ENCODE data around the gene ARID5B. TPM values are rescaled to one million over a fixed set of nuclear protein-coding genes. Genes with fewer than 3 reads are reported as not detected.

ARID5B gene
- total RNA-seq, 1 experiment from 2014 or later = 2.3 TPM

DNA sequence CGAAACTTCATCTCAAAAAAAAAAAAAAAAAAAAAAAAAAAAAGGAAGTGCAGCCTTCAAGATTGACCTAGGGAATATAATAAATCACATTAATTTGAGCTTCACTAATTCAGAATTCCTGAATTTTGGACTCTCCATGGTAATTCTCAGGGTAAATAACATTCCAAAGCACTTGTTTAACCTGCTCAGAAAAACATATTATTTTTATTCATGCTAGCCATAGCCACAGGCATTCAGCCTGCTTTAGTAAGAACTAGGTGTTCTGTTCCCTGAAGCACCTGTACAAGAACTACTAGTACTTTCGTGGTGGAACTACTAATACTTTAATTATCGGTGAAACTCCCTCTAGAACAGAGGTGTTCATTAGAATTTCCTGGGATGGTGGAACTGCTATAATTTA lies 197.8 kb downstream of the ARID5B start:
- no peak for DNase-seq (ENCODE audit: low spot score)
- CTCF ChIA-PET = no interaction called here

DNA sequence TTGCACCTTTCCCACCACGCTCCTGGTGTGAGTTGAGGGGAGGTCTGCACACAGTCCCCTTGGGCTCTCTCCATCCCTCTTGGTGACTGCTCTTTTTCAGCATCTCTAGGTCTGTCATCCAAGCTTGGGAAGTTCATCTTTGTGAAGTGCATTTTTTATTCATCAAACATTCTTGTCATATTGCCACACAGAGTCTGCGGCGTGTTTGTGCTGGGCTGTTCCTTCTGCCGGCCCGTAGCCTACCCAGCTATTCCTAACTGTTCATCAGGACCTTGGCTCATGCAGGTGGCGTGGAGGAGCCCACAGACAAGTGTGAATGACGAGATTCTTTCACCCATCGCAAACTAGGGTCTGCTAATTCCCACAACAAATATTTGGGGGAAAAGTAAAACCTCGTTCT lies 202.4 kb downstream of the ARID5B start:
- H3K36me3 Mint-ChIP-seq = no peaks in the 10 kb centered on the region
- TF ChIP-seq CREM (CRISPR knock-in tag; IDR thresholded peaks at IDR 0.05) = no peak
- TF ChIP-seq KAT7 (CRISPR knock-in tag; IDR thresholded peaks at IDR 0.05; ENCODE audit: borderline replicate concordance) = no peak
- TF ChIP-seq ESRRA (CRISPR knock-in tag; IDR thresholded peaks at IDR 0.05; ENCODE audit: borderline replicate concordance) = no peak
- TF ChIP-seq NR2C2 (CRISPR knock-in tag; IDR thresholded peaks at IDR 0.05) = no peak
- TF ChIP-seq, protein P1, sequence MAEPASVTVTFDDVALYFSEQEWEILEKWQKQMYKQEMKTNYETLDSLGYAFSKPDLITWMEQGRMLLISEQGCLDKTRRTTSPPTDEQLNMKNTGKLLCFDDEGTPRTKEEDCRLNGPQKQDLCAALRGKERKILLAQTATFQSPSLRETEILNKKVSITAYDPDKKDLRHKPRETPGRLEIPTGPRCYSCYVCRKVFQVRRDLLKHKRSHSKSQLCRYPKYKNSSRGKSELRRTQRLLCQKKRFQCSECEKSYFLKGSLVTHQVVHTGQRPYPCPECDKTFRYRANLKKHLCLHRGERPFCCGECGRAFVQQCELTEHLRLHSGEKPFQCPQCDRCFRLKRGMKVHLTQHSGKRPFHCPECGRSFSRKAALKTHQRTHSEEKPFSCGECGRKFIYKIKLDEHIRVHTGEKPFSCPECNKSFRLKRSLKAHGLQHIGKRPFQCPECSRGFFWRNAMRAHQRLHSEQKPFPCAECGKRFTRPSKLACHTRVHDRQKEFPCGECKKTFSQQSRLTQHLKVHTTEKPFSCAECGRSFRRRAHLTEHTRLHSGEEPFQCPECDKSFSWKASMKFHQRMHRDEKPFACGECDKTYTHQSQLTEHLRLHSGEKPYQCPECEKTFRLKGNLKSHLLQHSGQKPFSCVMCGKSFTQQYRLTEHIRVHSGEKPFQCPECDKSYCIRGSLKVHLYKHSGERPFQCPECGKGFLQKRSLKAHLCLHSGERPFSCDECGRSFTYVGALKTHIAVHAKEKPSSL (CRISPR knock-in tag; conservative IDR thresholded peaks at IDR 0.05) = no peak
- no peak for TF ChIP-seq ZNF219 (CRISPR knock-in tag; IDR thresholded peaks at IDR 0.05; ENCODE audit: borderline replicate concordance)
- TF ChIP-seq ZBTB21 (CRISPR knock-in tag; IDR thresholded peaks at IDR 0.05; ENCODE audit: borderline replicate concordance) = no peak
- no peak for TF ChIP-seq ZNF671 (CRISPR knock-in tag; IDR thresholded peaks at IDR 0.05)
- TF ChIP-seq GRHL2 (CRISPR knock-in tag; IDR thresholded peaks at IDR 0.05; ENCODE audit: insufficient replicate concordance, severe bottlenecking) = no peak
- TF ChIP-seq, protein P2, sequence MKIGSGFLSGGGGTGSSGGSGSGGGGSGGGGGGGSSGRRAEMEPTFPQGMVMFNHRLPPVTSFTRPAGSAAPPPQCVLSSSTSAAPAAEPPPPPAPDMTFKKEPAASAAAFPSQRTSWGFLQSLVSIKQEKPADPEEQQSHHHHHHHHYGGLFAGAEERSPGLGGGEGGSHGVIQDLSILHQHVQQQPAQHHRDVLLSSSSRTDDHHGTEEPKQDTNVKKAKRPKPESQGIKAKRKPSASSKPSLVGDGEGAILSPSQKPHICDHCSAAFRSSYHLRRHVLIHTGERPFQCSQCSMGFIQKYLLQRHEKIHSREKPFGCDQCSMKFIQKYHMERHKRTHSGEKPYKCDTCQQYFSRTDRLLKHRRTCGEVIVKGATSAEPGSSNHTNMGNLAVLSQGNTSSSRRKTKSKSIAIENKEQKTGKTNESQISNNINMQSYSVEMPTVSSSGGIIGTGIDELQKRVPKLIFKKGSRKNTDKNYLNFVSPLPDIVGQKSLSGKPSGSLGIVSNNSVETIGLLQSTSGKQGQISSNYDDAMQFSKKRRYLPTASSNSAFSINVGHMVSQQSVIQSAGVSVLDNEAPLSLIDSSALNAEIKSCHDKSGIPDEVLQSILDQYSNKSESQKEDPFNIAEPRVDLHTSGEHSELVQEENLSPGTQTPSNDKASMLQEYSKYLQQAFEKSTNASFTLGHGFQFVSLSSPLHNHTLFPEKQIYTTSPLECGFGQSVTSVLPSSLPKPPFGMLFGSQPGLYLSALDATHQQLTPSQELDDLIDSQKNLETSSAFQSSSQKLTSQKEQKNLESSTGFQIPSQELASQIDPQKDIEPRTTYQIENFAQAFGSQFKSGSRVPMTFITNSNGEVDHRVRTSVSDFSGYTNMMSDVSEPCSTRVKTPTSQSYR (CRISPR knock-in tag; IDR thresholded peaks at IDR 0.05) = no peak
- TF ChIP-seq TEAD1 (CRISPR knock-in tag; IDR thresholded peaks at IDR 0.05) = no peak
- no peak for ATAC-seq
- H3K4me3 Mint-ChIP-seq = no peak overlapping the region
- H3K9me3 Mint-ChIP-seq = no peaks in the 10 kb centered on the region
- POLR2A ChIA-PET = no interaction called here
- no peaks in the 10 kb centered on the region for H3K27me3 Mint-ChIP-seq (ENCODE audit: low read depth)
- no peak for DNase-seq (ENCODE audit: low spot score)
- H3K27ac Mint-ChIP-seq = no peak overlapping the region
- CTCF ChIA-PET = interaction anchor here (0.6 kb wide), 1 partner anchor 842 kb away, joined by 3 read pairs; no protein-coding TSS in a partner anchor
- H3K4me1 Mint-ChIP-seq = no peaks in the 10 kb centered on the region

More for the DNA sequence above, 197.8 kb downstream of the ARID5B start:
- no peaks in the 10 kb centered on the region for H3K9me3 Mint-ChIP-seq
- no peak overlapping the region for H3K27ac Mint-ChIP-seq
- peaks cover 7% of the 10 kb centered on the region for H3K4me1 Mint-ChIP-seq
- H3K27me3 Mint-ChIP-seq (ENCODE audit: low read depth) = no peaks in the 10 kb centered on the region
- POLR2A ChIA-PET = no interaction called here
- H3K4me3 Mint-ChIP-seq = no peak overlapping the region
- no peak for ATAC-seq
- TF ChIP-seq, protein P3, sequence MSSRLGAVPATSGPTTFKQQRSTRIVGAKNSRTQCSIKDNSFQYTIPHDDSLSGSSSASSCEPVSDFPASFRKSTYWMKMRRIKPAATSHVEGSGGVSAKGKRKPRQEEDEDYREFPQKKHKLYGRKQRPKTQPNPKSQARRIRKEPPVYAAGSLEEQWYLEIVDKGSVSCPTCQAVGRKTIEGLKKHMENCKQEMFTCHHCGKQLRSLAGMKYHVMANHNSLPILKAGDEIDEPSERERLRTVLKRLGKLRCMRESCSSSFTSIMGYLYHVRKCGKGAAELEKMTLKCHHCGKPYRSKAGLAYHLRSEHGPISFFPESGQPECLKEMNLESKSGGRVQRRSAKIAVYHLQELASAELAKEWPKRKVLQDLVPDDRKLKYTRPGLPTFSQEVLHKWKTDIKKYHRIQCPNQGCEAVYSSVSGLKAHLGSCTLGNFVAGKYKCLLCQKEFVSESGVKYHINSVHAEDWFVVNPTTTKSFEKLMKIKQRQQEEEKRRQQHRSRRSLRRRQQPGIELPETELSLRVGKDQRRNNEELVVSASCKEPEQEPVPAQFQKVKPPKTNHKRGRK (CRISPR knock-in tag; IDR thresholded peaks at IDR 0.05; ENCODE audit: borderline replicate concordance) = no peak
- TF ChIP-seq, protein P4, sequence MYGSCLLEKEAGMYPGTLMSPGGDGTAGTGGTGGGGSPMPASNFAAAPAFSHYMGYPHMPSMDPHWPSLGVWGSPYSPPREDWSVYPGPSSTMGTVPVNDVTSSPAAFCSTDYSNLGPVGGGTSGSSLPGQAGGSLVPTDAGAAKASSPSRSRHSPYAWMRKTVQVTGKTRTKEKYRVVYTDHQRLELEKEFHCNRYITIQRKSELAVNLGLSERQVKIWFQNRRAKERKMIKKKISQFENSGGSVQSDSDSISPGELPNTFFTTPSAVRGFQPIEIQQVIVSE (CRISPR knock-in tag; IDR thresholded peaks at IDR 0.05; ENCODE audit: borderline replicate concordance) = no peak
- no peak for TF ChIP-seq CREB1 (CRISPR knock-in tag; IDR thresholded peaks at IDR 0.05)
- TF ChIP-seq, protein P2 (CRISPR knock-in tag; IDR thresholded peaks at IDR 0.05) = no peak
- TF ChIP-seq, protein P5, sequence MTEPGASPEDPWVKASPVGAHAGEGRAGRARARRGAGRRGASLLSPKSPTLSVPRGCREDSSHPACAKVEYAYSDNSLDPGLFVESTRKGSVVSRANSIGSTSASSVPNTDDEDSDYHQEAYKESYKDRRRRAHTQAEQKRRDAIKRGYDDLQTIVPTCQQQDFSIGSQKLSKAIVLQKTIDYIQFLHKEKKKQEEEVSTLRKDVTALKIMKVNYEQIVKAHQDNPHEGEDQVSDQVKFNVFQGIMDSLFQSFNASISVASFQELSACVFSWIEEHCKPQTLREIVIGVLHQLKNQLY (CRISPR knock-in tag; IDR thresholded peaks at IDR 0.05) = no peak
- H3K36me3 Mint-ChIP-seq = no peaks in the 10 kb centered on the region

Measured in WTC11 (cell line).